GM18502 (cell line): Measurements from ENCODE around the gene AGBL1.

Source experiments
- ATAC-seq: cut with Tn5 transposase; IDR thresholded peaks from one replicate; pipeline ENCODE4 v1.9.1; 2021; ENCODE audit warnings: mild to moderate bottlenecking; ENCODE audit not compliant: unreplicated experiment, poor library complexity

Gene AGBL1

DNA sequence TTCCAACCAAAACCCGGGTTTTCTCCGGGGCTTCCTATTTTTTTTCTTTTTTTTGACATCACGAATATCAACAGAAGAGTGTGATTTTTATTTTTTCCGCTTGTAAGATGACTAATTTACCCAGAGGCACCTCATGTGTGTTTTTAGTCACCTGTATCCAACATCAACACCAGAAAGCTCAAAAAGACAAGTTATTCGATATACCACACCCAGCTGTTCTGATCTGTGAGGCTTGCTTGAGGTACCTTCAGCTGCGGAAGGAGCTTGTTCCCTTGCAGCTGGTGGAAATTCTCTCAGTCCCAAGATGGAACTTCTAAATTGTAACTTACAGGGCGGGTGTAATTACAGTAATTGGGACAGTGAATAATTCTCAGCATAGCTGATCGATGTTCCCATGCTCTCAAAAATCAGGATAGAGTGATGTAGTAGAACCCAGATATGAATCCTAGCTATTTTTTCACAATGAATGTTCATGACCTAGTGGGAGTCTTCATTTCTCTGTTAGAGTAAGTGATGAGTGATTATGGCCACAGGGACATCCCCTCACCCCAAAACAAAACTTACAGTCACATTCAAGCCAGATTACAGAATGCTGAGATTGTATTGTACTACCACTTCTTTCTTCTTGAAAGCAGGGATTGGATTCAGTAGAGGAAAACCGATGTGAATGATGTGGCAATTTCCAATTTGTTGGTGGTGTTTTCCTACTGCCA, 232.1 kb downstream of the AGBL1 start:
- no peak for ATAC-seq

DNA sequence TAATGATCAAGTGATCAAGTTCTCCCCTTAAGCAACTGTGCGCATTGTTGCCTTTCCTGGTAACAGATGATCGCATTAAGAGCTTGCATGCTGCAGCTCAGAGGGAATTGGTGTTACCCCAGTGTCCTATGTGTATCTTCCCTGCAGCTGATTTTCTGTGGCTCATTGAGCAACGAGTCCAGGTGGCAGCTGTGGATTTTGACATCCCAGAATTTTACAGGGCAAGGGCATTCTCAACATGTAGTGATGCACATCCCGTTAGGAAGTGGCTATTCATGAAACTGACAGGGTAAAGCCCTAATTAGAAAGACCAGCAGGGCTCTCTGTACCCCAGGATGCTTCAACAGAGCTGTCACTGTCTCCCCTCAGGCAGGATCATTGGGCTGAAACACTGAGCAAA, 232.8 kb downstream of the AGBL1 start:
- no peak for ATAC-seq

DNA sequence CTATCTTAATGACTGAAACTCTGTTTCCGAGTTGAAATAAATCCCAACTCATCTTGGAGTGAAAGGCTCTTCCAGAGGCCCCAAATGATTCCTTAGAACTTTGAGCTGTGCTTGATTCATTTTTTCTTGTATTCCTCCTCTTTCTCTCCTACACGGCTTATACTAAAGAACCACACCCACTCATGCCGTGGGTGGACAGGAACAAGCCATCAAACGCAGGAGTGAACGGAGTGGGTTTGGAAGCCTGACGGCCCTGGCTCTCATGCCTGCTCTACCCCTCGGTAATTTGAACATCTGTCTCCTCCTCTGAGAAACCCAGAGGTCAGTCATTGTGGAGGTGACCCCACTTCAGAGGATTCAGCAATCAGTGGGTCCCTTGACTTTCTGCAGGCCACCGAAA, 236.5 kb downstream of the AGBL1 start:
- ATAC-seq: no peak

DNA sequence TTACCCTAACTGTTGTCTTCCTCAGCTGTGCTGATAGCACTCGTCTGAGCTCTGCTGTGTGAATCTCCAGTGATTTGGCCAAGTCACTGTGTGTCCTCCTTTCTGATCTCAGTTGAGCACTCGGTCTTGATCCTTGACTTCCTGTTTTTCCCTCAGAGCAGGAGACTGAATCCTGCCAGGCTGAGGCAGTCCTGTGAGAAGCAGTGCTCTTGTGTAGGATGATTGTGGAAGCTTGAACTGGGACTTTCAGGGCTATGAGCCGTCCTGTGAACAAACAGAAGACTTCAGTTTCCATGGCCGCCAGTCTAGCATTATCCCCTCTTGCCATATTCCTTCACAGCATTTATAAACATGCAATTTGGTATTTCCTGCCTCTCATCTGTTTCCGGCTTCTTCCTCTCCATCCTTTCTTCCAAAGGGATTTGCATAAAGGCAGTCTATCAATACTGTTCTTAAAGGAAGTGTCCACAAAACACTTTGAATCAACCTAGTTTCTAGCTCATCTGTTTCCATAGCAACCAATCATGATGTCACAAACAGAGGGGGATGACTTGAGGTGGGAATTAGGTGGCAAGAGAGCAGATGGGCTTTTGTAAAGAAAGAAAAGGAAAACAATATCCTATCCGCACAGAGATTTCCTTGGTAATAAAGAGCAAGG, 237.2 kb downstream of the AGBL1 start:
- ATAC-seq: no peak

DNA sequence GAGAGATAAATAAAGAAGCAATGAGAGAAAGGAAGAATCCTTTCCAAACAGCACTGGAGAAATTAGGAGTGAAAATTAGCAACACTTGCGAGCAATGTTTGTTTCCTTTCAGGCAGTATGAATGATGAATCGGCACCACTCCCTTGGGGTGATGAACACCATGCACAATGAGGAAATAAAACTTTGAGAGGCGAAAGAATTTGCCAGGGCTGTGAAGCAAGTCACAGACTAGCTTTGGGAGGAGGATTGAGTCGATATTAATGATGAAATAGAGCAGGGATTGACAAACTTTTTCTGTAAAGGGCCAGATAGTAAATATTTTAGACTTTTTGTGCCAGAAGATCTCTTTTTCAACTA, 237.7 kb downstream of the AGBL1 start:
- no peak for ATAC-seq

DNA sequence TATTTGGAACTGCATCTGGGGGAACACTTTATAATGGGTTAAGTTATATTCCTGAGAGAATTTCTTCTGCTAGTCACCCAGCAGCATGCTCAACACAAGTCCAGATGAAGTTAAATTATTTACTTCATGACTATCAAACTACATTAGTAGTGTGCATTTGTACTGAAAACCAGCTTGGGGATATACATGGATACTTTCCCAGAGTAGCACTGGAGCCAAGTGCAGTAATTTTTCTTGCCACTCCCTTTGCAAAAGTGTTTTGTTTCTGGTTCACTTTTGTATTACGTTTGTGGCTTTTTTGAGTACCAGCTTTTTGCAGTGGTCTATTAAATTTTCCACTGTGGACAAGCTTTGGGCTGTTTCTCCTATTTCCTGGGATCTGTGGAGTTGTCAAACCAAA, 243.0 kb downstream of the AGBL1 start:
- ATAC-seq: no peak

DNA sequence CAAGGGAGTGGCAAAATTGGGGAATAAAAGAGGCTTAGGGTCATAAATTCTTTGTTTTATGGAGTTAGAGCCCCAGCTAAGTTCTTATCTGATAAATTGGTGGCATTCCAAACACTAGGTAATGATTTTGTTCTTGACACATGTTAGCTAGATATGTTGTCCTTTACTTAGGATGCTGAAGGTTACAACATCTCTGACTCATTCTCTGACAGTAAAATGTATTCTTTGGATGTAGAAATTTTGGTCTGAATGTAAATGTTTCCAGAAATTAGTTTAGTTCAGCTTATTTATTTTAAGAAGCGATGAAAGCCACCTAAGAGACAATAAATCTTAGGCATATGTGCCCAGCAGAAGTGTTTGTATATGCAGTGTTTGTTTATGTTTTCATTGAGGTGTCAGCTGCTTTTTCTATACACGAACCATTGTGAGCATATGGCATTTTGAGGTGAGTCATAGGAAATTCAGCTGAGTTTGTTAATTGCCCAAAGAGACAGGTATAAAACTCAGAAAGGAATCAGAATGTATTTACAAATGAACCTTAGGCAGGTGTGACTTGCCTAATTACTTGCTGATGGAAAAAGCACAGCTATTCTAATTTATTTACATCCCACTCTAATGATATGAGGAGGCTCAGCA, 247.7 kb downstream of the AGBL1 start:
- no peak for ATAC-seq

DNA sequence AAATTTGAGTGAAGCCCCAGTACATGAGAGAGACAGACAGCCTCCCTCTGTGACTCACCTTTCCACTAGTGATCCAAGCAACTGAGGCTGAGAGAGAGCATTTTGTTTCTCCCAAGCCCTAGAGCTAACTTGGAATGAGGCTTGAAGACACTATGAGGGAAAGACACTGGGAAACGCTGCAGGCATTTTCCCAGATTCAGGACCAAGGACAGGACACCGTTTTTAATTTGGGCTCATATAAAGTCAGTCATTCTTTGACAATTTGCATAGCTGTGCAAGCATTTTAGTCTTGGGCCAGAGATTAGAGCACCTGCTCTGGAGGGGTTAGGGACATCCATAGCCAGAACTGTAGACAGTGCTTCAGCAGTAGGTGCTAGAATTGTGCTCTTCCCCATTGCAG, 249.0 kb downstream of the AGBL1 start:
- no peak for ATAC-seq

DNA sequence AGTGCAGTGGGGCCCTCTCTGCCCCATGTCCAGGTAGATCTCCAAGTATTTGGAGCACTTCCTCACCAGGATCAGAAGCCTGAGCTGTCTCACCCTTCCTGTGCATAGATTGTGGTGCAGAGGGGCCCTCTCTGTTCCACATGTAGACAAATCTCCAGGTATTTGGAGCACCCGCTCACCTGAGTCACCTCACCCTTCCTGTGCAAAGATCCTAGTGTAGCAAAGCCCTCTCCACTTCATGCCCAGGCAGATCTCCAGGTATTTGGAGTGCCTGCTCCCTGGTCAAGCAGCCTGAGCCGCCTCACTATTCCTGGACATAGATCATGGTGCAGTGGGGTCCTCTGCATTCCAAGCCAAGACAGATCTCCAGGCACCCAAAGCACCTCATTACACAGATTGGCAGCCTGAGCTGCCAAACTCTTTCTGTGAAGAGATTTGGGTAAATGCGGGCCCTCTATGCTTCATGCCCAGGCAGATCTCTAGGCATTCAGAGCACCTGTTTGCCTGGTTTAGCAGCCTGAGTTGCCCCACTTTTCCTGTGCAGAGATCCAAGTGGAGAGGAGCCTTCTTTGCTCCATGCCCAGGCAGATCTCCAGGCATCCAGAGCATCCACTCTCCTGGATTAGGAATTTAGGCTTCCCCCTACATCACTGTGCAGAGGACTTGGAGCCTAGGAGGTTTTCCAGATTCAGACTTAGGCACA, 249.8 kb downstream of the AGBL1 start:
- no peak for ATAC-seq

DNA sequence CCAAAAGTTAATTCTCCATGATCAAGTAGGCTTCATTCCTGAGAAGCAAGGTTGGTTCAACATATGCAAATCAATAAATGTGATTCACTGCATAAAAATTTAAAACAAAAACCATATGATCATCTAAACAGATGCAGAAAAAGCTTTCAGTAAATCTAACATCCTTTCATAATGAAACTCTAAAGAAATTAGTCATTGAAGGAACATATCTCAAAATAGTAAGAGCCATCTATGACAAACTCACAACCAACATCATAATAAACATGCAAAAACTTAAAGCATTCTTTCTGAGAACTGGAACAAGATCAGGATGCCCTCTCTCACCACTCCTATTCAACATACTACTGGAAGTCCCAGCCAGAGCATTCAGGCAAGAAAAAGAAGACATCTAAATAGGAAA, 254.1 kb downstream of the AGBL1 start:
- ATAC-seq: no peak

DNA sequence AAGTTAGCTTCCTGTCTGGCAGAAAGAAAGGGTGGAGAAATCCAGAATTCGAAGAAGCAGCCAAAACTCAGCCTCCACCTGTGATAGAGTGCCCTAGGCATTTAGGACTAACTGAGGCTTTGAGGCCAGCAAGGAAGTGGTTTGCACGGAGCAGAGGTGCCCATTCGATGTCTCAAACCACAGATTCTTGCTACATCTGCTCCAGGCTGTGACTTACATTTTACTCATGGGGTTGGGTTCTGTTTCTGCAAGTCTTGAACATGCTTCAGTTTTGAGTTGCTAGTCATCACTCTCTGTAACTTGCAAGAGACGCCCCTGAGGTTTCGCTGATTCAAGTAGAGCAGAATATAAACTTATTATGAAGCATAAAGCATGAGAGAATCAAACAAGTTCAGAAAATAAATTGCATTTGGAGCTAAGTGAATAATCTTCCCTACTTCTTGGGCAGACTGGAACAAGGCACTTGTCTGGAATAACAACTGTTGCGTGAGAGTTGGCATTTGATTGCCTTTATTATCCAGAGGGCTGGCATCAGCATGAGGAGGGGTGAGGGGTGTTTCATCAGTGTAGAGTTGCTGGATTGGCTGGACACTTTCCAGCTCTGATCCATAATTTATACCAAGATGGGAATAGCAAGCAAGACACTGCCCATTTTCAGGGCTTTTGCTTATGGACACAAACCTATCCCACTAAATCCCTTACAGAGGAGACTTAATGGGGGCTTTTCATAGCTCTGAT, 256.5 kb downstream of the AGBL1 start:
- ATAC-seq: no peak

DNA sequence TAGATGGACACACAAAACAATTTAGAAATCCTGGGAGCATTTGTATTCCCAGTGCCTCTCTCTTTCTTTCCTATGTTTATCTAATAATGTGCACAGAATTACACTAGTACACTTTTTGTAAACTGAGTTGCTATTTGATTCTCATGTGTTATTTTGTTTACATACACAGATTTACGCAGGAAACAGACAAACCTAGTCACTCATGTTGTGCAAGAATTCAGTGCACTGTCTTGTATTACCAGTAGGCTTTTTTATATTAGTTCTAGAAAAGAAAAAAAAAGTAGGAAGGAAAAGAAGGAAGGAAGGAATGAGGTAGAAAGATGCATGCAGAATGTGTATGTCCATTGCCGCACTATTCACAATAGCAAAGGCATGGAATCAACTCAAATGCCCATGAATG, 257.4 kb downstream of the AGBL1 start:
- no peak for ATAC-seq

DNA sequence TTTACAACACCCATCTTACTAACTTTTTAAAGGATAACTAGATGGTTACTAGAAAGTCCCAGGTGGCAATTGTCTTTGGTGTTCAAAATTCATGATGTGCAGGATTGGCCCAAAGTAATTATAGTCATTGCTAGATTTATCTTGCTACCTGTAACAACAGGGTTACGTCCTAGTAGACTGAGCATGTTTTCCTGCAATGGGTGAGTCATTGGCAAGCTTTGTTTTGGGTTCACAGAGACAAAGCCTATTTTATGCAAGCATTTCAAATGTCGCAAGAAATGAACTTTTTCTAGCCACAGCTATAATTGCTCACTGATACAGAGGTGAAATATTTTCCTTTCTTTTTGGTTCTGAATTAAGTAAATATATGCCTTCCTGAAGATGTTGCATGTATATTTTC, 267.6 kb downstream of the AGBL1 start:
- ATAC-seq: no peak

DNA sequence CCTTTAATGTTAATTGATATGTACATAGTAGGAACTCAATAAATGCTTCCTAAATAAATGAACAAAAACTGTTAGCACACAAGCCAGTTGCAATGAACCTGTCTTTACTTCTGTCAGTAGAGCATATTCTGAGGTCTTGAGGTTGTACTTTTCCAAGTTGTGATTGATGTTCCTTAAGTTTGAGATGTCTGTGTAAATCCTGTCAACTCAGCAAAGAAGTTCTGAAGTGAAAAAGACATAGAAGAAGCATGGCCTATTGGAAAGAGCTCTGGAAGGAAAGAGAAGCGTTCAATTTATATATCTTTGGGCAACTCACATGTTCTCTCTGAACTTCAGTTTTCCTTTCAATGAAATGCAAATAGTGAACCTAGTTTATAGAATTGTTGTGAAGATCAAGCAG, 269.9 kb downstream of the AGBL1 start:
- ATAC-seq: no peak

DNA sequence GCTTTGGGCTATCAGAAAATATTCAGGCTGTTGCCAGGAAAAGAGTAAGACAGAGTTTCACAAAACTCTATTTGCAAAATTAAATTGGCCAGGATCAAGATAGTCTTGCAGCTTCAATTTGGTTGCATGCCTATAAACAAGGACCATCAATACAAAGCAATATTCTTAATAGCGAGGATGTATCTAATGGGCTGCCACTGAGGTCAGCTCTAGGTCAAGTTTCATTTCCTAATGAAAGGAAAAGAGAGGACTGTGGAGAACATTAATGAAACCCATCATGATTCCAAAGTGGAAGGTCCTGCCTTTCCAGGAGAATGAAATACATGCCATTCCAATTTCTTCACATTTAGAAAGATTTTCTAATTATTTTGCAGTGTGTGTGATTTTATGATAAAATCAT, 273.5 kb downstream of the AGBL1 start:
- no peak for ATAC-seq

DNA sequence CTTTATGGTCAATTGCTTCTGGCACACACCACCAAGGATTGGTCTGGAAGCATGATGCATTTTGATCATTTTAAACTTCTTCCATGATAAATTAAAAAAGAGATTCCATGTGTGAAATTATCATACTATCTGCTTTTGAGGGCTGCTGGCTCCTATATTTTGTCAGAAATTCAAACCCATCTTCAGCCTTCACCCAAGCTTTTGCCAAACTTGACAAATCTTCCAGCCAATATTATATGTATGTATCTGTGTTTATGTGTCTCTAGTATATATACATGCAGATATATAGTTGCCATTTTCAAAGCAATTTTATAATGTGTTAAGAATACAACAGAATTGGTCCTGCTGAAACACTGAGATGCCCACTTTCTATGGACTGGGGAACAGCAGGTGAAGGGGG, 275.7 kb downstream of the AGBL1 start:
- no peak for ATAC-seq

DNA sequence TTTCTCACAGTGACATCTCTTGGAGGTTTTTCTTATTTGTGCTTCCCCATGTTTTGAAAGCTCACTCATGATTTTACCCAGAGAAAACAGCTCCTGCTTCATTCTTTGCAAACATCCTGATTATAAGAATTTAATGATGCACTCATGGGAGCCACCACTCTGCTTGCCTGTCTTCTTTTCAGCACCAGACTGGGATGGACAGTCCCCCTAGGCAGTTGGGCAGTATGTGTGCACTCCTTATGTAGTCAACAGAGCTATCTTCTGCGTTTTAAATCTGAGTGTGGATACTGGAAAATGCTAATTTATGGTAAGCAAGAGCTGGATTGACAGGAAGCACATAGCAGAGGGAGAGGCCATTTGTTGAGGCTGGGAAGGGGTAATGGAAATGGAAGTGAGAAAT, 276.1 kb downstream of the AGBL1 start:
- no peak for ATAC-seq

DNA sequence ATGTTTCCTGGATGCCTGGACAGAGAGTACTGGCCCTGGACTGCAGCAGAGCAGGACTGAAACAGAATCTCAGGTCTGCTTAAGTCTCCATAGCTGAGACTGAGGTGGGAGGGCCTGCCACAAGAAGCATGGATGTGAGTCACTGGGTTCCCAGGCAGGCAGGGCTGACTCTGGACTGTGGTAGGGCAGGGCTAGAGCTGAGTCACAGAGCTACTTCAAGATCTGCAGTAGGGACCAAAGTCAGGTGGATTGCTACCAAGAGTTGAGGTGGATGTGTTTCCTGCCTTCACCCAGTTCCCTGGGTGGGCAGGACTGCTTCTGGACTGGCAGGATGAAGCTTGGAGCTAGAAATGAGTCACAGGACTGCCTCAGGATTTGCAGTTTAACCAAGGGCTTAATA, 282.9 kb downstream of the AGBL1 start:
- ATAC-seq: no peak

DNA sequence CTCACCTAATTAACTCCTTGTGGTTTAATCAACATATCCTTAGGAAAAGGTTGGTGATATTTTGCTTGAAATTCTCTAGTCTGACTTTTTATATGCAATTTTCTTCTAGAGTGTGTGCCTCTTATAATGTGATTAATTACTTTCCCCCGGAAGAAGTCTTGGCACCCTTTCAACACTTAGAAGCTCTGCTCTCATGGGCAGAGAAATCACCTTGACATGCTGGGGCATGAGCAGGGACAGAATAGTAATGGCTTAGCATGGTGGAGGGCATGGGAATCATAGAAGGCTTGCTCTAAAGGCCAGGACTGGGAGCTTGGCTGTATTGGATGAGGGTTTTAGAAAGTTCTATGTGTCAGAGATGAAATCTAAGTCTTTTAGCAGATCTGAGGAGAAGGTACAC, 293.5 kb downstream of the AGBL1 start:
- no peak for ATAC-seq

DNA sequence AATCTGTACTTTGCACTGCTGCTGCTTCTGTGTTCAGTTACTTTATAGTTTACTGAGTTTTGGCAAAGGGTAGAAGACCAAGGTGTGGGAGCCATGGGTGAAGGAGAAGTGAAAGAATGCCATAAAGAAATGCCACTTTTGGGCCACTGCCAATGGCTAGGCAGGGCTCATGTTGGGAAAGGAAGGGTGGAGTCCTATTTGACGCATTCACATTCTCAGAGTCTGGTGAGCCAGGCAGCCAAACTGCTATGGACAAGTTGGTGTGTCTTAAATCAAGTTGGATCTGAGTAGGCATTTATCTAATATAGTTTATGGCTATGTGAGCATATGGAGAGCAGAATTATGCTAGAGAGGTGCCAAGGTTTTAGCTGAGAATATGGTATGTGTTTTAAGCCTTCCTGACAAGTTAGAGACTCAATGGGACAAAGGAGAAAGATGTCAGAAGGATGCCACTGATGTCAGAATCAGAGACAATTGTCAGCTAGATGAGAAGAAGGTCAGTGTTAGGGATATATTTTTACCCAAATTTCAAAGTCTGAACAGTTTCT, 296.1 kb downstream of the AGBL1 start:
- no peak for ATAC-seq
